SK-N-SH treated with all-trans-retinoic acid at 6 μM for 48 hours (cell line): ENCODE measurements around the gene KIAA0825.

Source experiments
- BACH2 ChIP-seq: fragments of 250-450 bp; sonication (Bioruptor Pico); IDR thresholded peaks from 2 replicates; pipeline ENCODE4 v1.9.0; 2021; ENCODE audit warnings: mild to moderate bottlenecking, borderline replicate concordance
- GLIS3 ChIP-seq: fragments of 250-450 bp; sonication (Bioruptor Pico); IDR thresholded peaks from 2 replicates; pipeline ENCODE4 v1.5.0; 2020; ENCODE audit warnings: mild to moderate bottlenecking, moderate library complexity
- TOX ChIP-seq: fragments of 250-450 bp; sonication (Bioruptor Pico); IDR thresholded peaks from 2 replicates; pipeline ENCODE4 v1.8.0; 2021; ENCODE audit warnings: mild to moderate bottlenecking, moderate library complexity, borderline replicate concordance
- ZC3H10 ChIP-seq: fragments of 250-450 bp; sonication (Bioruptor Pico); IDR thresholded peaks from 2 replicates; pipeline ENCODE4 v1.5.1; 2021; ENCODE audit warnings: mild to moderate bottlenecking, moderate library complexity
- ZFP3 ChIP-seq: fragments of 250-450 bp; sonication (Bioruptor Pico); IDR thresholded peaks from 2 replicates; pipeline ENCODE4 v1.5.0; 2020; ENCODE audit warnings: mild to moderate bottlenecking, moderate library complexity
- ZFP30 ChIP-seq: fragments of 450-650 bp; formaldehyde crosslinking; IDR thresholded peaks from 2 replicates; pipeline ENCODE4 v1.5.0; 2022; ENCODE audit warnings: mild to moderate bottlenecking, moderate library complexity
- ZNF70 ChIP-seq: fragments of 450-650 bp; formaldehyde crosslinking; IDR thresholded peaks from 2 replicates; pipeline ENCODE4 v1.5.0; 2020; ENCODE audit warnings: mild to moderate bottlenecking, moderate library complexity
- TF ChIP-seq, protein P1 (sequence below): fragments of 250-450 bp; sonication (Bioruptor Pico); IDR thresholded peaks from 2 replicates; pipeline ENCODE4 v1.5.1; 2021; ENCODE audit warnings: mild to moderate bottlenecking, moderate library complexity
- TF ChIP-seq, protein P2 (sequence below): fragments of 250-450 bp; sonication (Bioruptor Pico); IDR thresholded peaks from 2 replicates; pipeline ENCODE4 v1.8.0; 2021; ENCODE audit warnings: low read depth, mild to moderate bottlenecking, moderate library complexity, borderline replicate concordance
- TF ChIP-seq, protein P3 (sequence below): fragments of 250-450 bp; sonication (Bioruptor Pico); IDR thresholded peaks from 2 replicates; pipeline ENCODE4 v1.8.0; 2020; ENCODE audit warnings: mild to moderate bottlenecking, moderate library complexity, borderline replicate concordance
- TF ChIP-seq, protein P4 (sequence below): fragments of 250-450 bp; sonication (Bioruptor Pico); IDR thresholded peaks from 2 replicates; pipeline ENCODE4 v1.5.0; 2020; ENCODE audit warnings: mild to moderate bottlenecking, moderate library complexity

DNA sequence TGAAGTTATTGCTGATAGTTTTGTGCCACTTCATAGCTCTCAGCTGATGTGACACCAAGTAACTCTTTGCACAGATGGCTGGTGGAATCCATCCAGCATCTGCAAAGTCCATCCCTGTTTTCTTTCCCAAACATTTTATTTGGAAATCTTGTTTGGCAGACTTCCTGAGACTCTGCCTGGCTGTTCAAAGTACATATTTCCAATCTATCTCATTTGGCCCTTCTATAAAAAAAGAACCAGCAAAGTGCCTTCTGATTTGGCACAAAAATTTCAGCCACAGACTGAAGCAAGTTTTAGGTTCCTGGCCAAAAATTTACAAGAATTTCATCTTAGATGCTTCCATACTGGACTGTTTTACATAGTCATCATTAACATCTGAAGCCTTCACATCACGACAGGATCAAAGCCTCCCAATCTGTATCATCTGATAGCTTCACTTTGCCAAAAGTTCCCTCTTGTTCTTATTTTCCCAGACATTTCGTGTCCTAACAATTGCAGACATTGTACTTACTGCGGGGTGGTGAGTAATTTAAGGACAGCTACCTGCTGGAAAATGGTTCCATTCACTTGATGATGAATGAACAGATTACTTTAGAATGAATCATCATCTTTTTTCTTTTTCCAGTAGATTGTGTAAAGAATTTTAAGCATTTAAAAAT is 377.3 kb downstream of the KIAA0825 start:
- TF ChIP-seq, protein P1, sequence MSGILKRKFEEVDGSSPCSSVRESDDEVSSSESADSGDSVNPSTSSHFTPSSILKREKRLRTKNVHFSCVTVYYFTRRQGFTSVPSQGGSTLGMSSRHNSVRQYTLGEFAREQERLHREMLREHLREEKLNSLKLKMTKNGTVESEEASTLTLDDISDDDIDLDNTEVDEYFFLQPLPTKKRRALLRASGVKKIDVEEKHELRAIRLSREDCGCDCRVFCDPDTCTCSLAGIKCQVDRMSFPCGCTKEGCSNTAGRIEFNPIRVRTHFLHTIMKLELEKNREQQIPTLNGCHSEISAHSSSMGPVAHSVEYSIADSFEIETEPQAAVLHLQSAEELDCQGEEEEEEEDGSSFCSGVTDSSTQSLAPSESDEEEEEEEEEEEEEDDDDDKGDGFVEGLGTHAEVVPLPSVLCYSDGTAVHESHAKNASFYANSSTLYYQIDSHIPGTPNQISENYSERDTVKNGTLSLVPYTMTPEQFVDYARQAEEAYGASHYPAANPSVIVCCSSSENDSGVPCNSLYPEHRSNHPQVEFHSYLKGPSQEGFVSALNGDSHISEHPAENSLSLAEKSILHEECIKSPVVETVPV, result no peak
- TF ChIP-seq ZNF70 (CRISPR knock-in tag) (no peak), BACH2 (CRISPR knock-in tag) (no peak), ZC3H10 (CRISPR knock-in tag) (no peak), TOX (no peak), ZFP3 (CRISPR knock-in tag) (no peak), GLIS3 (CRISPR knock-in tag) (no peak), ZFP30 (no peak)
- TF ChIP-seq, protein P2, sequence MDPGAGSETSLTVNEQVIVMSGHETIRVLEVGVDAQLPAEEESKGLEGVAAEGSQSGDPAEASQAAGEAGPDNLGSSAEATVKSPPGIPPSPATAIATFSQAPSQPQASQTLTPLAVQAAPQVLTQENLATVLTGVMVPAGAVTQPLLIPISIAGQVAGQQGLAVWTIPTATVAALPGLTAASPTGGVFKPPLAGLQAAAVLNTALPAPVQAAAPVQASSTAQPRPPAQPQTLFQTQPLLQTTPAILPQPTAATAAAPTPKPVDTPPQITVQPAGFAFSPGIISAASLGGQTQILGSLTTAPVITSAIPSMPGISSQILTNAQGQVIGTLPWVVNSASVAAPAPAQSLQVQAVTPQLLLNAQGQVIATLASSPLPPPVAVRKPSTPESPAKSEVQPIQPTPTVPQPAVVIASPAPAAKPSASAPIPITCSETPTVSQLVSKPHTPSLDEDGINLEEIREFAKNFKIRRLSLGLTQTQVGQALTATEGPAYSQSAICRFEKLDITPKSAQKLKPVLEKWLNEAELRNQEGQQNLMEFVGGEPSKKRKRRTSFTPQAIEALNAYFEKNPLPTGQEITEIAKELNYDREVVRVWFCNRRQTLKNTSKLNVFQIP, result no peak
- TF ChIP-seq, protein P3, sequence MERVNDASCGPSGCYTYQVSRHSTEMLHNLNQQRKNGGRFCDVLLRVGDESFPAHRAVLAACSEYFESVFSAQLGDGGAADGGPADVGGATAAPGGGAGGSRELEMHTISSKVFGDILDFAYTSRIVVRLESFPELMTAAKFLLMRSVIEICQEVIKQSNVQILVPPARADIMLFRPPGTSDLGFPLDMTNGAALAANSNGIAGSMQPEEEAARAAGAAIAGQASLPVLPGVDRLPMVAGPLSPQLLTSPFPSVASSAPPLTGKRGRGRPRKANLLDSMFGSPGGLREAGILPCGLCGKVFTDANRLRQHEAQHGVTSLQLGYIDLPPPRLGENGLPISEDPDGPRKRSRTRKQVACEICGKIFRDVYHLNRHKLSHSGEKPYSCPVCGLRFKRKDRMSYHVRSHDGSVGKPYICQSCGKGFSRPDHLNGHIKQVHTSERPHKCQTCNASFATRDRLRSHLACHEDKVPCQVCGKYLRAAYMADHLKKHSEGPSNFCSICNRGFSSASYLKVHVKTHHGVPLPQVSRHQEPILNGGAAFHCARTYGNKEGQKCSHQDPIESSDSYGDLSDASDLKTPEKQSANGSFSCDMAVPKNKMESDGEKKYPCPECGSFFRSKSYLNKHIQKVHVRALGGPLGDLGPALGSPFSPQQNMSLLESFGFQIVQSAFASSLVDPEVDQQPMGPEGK (CRISPR knock-in tag), result no peak
- TF ChIP-seq, protein P4, sequence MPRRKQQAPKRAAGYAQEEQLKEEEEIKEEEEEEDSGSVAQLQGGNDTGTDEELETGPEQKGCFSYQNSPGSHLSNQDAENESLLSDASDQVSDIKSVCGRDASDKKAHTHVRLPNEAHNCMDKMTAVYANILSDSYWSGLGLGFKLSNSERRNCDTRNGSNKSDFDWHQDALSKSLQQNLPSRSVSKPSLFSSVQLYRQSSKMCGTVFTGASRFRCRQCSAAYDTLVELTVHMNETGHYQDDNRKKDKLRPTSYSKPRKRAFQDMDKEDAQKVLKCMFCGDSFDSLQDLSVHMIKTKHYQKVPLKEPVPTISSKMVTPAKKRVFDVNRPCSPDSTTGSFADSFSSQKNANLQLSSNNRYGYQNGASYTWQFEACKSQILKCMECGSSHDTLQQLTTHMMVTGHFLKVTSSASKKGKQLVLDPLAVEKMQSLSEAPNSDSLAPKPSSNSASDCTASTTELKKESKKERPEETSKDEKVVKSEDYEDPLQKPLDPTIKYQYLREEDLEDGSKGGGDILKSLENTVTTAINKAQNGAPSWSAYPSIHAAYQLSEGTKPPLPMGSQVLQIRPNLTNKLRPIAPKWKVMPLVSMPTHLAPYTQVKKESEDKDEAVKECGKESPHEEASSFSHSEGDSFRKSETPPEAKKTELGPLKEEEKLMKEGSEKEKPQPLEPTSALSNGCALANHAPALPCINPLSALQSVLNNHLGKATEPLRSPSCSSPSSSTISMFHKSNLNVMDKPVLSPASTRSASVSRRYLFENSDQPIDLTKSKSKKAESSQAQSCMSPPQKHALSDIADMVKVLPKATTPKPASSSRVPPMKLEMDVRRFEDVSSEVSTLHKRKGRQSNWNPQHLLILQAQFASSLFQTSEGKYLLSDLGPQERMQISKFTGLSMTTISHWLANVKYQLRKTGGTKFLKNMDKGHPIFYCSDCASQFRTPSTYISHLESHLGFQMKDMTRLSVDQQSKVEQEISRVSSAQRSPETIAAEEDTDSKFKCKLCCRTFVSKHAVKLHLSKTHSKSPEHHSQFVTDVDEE (CRISPR knock-in tag), result no peak
